H1 (cell line): ENCODE measurements around the gene AK2. TPM values are rescaled to one million over a fixed set of nuclear protein-coding genes. Genes with fewer than 3 reads are reported as not detected.
"Not testable (repeated sequence)": the region's sequence is repeated elsewhere in the genome, so short reads cannot be mapped to it uniquely, and the experiment has no call there.

Source experiments
- CTCF ChIA-PET: fragments of 300-600 bp; sonication (Branson Sonifier 250); formaldehyde crosslinking; loops from one replicate; lab custom pipeline; 2021; ENCODE audit not compliant: partially characterized antibody; lab: Charles Lee
- POLR2A ChIA-PET: fragments of 300-600 bp; sonication (Branson Sonifier 250); formaldehyde crosslinking; loops from one replicate; lab custom pipeline; 2021; ENCODE audit warnings: inconsistent platforms; ENCODE audit not compliant: partially characterized antibody; lab: Charles Lee
- DNase-seq, 2 experiments: peaks; one replicate each; pipeline versions ENCODE4 v3.0.0 to v3.0.0-alpha.2; 2010 to 2022; ENCODE audit warnings: low spot score in 2 of 2, low read depth in 1 of 2, mixed read lengths in 1 of 2
- FAIRE-seq: peaks from 2 replicates; lab custom pipeline; 2011; peaks lifted over from hg19 to GRCh38; lab: Jason Lieb, UNC
- H2AFZ ChIP-seq: 2 replicates; pipeline ENCODE4 v1.8.1; 2012; ENCODE audit warnings: low read length, inconsistent platforms
- H2AK5ac ChIP-seq: 2 replicates; pipeline ENCODE4 v1.6.1; 2013; ENCODE audit warnings: low read depth, low read length
- H2BK120ac ChIP-seq: replicated peaks from 2 replicates; pipeline ENCODE3; 2013; ENCODE audit warnings: low read depth, low read length, inconsistent platforms
- H2BK12ac ChIP-seq: 2 replicates; pipeline ENCODE4 v1.6.1; 2013; ENCODE audit warnings: low read depth, low read length
- H2BK15ac ChIP-seq: 2 replicates; pipeline ENCODE4 v1.6.1; 2013; ENCODE audit warnings: low read length
- H2BK20ac ChIP-seq: 2 replicates; pipeline ENCODE4 v1.6.1; 2013; ENCODE audit warnings: low read length
- H2BK5ac ChIP-seq: 2 replicates; pipeline ENCODE4 v1.6.1; 2013; ENCODE audit warnings: low read depth, low read length
- H3K14ac ChIP-seq: 2 replicates; pipeline ENCODE4 v1.6.1; 2013; ENCODE audit warnings: inconsistent platforms; ENCODE audit not compliant: insufficient read length
- H3K18ac ChIP-seq: 2 replicates; pipeline ENCODE4 v1.6.1; 2013; ENCODE audit warnings: low read length; ENCODE audit errors: extremely low read depth
- H3K23ac ChIP-seq: 2 replicates; pipeline ENCODE4 v1.6.1; 2013; ENCODE audit warnings: inconsistent platforms; ENCODE audit not compliant: insufficient read length
- H3K23me2 ChIP-seq: 2 replicates; pipeline ENCODE4 v1.6.1; 2013; ENCODE audit warnings: low read depth, low read length
- H3K27ac ChIP-seq: 2 replicates; pipeline ENCODE4 v1.6.1; 2011; ENCODE audit warnings: low read depth, low read length, inconsistent platforms
- H3K27me3 ChIP-seq, 4 experiments: replicated peaks in 1 of 4; 1 replicate in 1 of 4; 2 replicates in 3 of 4; pipeline versions ENCODE4 v1.6.1 to v1.8.1; 2011 to 2013; ENCODE audit warnings: low read length in 3 of 4, mild to moderate bottlenecking in 3 of 4, inconsistent platforms in 2 of 4, mixed read lengths in 2 of 4, moderate library complexity in 1 of 4; ENCODE audit not compliant: control insufficient read depth in 3 of 4, insufficient read depth in 3 of 4; ENCODE audit errors: extremely low read depth in 1 of 4
- H3K36me3 ChIP-seq, 4 experiments: 2 replicates each; pipeline versions ENCODE4 v1.6.1 to v1.8.1; 2011 to 2013; ENCODE audit warnings: mild to moderate bottlenecking in 4 of 4, low read length in 3 of 4, moderate library complexity in 2 of 4, control low read depth in 1 of 4, inconsistent platforms in 1 of 4; ENCODE audit not compliant: insufficient read depth in 4 of 4, control insufficient read depth in 2 of 4
- H3K4ac ChIP-seq: replicated peaks from 2 replicates; pipeline ENCODE3; 2013; ENCODE audit warnings: low read length, low read depth, mixed read lengths, inconsistent platforms; ENCODE audit not compliant: insufficient read length
- H3K4me1 ChIP-seq, 4 experiments: replicated peaks in 1 of 4; 1 replicate in 1 of 4; 2 replicates in 3 of 4; pipeline versions ENCODE4 v1.6.1 to v1.8.1; 2011 to 2013; ENCODE audit warnings: low read length in 3 of 4, inconsistent platforms in 2 of 4, mixed read lengths in 1 of 4; ENCODE audit not compliant: insufficient read depth in 4 of 4, control insufficient read depth in 3 of 4
- H3K4me2 ChIP-seq, 2 experiments: 2 replicates each; pipeline versions ENCODE4 v1.6.1 to v1.8.1; 2011 to 2013; ENCODE audit warnings: low read depth in 2 of 2, low read length in 2 of 2, control low read depth in 1 of 2, inconsistent platforms in 1 of 2, mild to moderate bottlenecking in 1 of 2; ENCODE audit not compliant: insufficient read depth in 1 of 2
- H3K4me3 ChIP-seq, 4 experiments: fragments of 200-600, 300-600 bp in 1 of 4; sonication (generic), shearing (Covaris generic), sonication (Bioruptor Twin) in 1 of 4; 2 replicates each; pipeline versions ENCODE4 v1.5.1 to v1.8.1; 2011 to 2016; ENCODE audit warnings: low read length in 4 of 4, low read depth in 3 of 4, control low read depth in 2 of 4, inconsistent platforms in 2 of 4, mild to moderate bottlenecking in 2 of 4, mixed read lengths in 1 of 4, moderate library complexity in 1 of 4; ENCODE audit not compliant: insufficient read depth in 2 of 4; ENCODE audit errors: extremely low read depth in 1 of 4
- H3K56ac ChIP-seq: replicated peaks from 2 replicates; pipeline ENCODE3; 2013; ENCODE audit warnings: low read depth, mild to moderate bottlenecking, mixed read lengths, low read length, inconsistent platforms; ENCODE audit not compliant: insufficient read length
- H3K79me1 ChIP-seq: 2 replicates; pipeline ENCODE4 v1.6.1; 2013; ENCODE audit warnings: low read depth, low read length, control low read depth
- H3K79me2 ChIP-seq, 2 experiments: 2 replicates each; pipeline versions ENCODE4 v1.6.1 to v1.8.1; 2012 to 2013; ENCODE audit warnings: low read length in 2 of 2, mild to moderate bottlenecking in 2 of 2, inconsistent platforms in 1 of 2; ENCODE audit not compliant: insufficient read depth in 2 of 2, control insufficient read depth in 1 of 2
- H3K9ac ChIP-seq, 4 experiments: replicated peaks in 1 of 4; 1 replicate in 1 of 4; 2 replicates in 3 of 4; pipeline versions ENCODE4 v1.6.1 to v1.8.1; 2011 to 2013; ENCODE audit warnings: low read depth in 3 of 4, low read length in 3 of 4, control low read depth in 2 of 4, mild to moderate bottlenecking in 2 of 4, moderate library complexity in 2 of 4, inconsistent platforms in 1 of 4; ENCODE audit errors: extremely low read depth in 1 of 4
- H3K9me3 ChIP-seq, 2 experiments: 2 replicates each; pipeline versions ENCODE4 v1.6.1 to v1.8.1; 2012 to 2013; ENCODE audit warnings: mild to moderate bottlenecking in 2 of 2, moderate library complexity in 2 of 2, control low read depth in 1 of 2, inconsistent platforms in 1 of 2, low read depth in 1 of 2, low read length in 1 of 2, mixed read lengths in 1 of 2; ENCODE audit not compliant: insufficient read depth in 2 of 2
- H4K20me1 ChIP-seq, 2 experiments: replicated peaks in 1 of 2; 2 replicates each; pipeline versions ENCODE3 to v1.8.1; 2011 to 2013; ENCODE audit warnings: inconsistent platforms in 2 of 2, low read length in 2 of 2, mild to moderate bottlenecking in 1 of 2; ENCODE audit not compliant: insufficient read depth in 2 of 2, control insufficient read depth in 1 of 2
- H4K5ac ChIP-seq: 2 replicates; pipeline ENCODE4 v1.6.1; 2013; ENCODE audit warnings: low read length, low read depth, mixed read lengths, inconsistent platforms; ENCODE audit not compliant: insufficient read length
- H4K8ac ChIP-seq: 2 replicates; pipeline ENCODE4 v1.8.0; 2013; ENCODE audit warnings: mild to moderate bottlenecking, moderate library complexity, low read length, inconsistent platforms; ENCODE audit not compliant: insufficient read depth; ENCODE audit errors: extremely low read depth
- H4K91ac ChIP-seq: replicated peaks from 2 replicates; pipeline ENCODE3; 2013; ENCODE audit warnings: low read length, mixed read lengths, inconsistent platforms; ENCODE audit not compliant: insufficient read length
- WGBS, 2 experiments: shearing (Covaris generic) in 1 of 2; methylation state at CpG; one replicate each; pipeline versions ENCODE4 v1.1.6 to v1.1.7; 2013 to 2015; ENCODE audit warnings: low lambda C conversion rate in 2 of 2, mixed read lengths in 2 of 2, inconsistent platforms in 1 of 2, low coverage in 1 of 2, missing lambda C conversion rate in 1 of 2; ENCODE audit not compliant: insufficient replicate concordance in 2 of 2, insufficient coverage in 1 of 2, insufficient read length in 1 of 2; ENCODE audit errors: extremely low coverage in 1 of 2, missing lambda C conversion rate in 1 of 2; 5-methylcytosine and 5-hydroxymethylcytosine counted together
- polyA plus RNA-seq, 7 experiments: library from polyadenylated mRNA; depleted of rRNA in 3 of 7; stranded (reverse) in 5 of 7; unstranded in 2 of 7; fragments of >200 nt in 5 of 7; fragments of 200-250 nt in 2 of 7; gene quantifications; 1 replicate in 5 of 7; 2 replicates in 1 of 7; 4 replicates in 1 of 7; pipeline versions ENCODE4 v1.2.1 to v1.2.3, GENCODE V29; 2011 to 2013; ENCODE audit warnings: missing spikeins in 2 of 7, mixed read lengths in 2 of 7
- total RNA-seq: library from RNA; stranded (reverse); fragmentation: NEBNext Ultra II Directional; extraction: Animal tissue kit (Norgen Biotek cat#: 25700); gene quantifications from 2 replicates; pipeline ENCODE4 v1.2.1, GENCODE V29; 2021

The AK2 gene
- total and polyA plus RNA-seq, 2 of the 8 experiments (the other 6 are each of a cell fraction or from before 2014, with no cell fraction given) = 92.3 to 137 TPM

- H2BK20ac ChIP-seq, H3K4ac ChIP-seq, H3K9me3 ChIP-seq, H4K91ac ChIP-seq, H3K79me2 ChIP-seq, H3K27me3 ChIP-seq, H4K20me1 ChIP-seq, FAIRE-seq, H3K18ac ChIP-seq, H3K14ac ChIP-seq, H2AFZ ChIP-seq, H3K23ac ChIP-seq, DNase-seq, H3K36me3 ChIP-seq, H3K9ac ChIP-seq, H4K8ac ChIP-seq, H3K27ac ChIP-seq, H2BK120ac ChIP-seq, H3K79me1 ChIP-seq, H3K4me2 ChIP-seq, H2BK5ac ChIP-seq, H3K56ac ChIP-seq, H2BK12ac ChIP-seq, H3K23me2 ChIP-seq, H2AK5ac ChIP-seq, H4K5ac ChIP-seq, H3K4me3 ChIP-seq, H2BK15ac ChIP-seq: not testable (repeated sequence)
- H3K4me1 ChIP-seq = peaks cover 0 to 15% (median 8%) of the 10 kb centered on the region in 4 experiments; a peak in 5 of 7 replicates
- 93% methylated on average over 8 of the region's 8 CpGs; no CpG with 5 or more reads in 1 of the 2 experiments for WGBS, 2 experiments
- CTCF ChIA-PET = interaction anchor here (0.8 to 6.8 kb wide), 9 partner anchors 9 to 103 kb away, joined by 3 to 44 read pairs (median 4); no protein-coding TSS in a partner anchor
- POLR2A ChIA-PET = interaction anchor here (0.9 to 2.7 kb wide), 6 partner anchors 9 to 29 kb away, joined by 3 to 12 read pairs (median 9); partner anchors contain the start of gene RNF19B
These were observed 43.4 kb downstream of the AK2 start for GRCh38 chr1:32993324-32993636.
